HG02623 (cell line): ENCODE data around the gene TPR.
"Not testable (repeated sequence)": the region's sequence is repeated elsewhere in the genome, so short reads cannot be mapped to it uniquely, and the experiment has no call there.

Experiments
- ATAC-seq: cut with Tn5 transposase; IDR thresholded peaks from one replicate; pipeline ENCODE4 v1.9.1; 2021; ENCODE audit warnings: moderate library complexity; ENCODE audit not compliant: unreplicated experiment

Gene TPR

DNA sequence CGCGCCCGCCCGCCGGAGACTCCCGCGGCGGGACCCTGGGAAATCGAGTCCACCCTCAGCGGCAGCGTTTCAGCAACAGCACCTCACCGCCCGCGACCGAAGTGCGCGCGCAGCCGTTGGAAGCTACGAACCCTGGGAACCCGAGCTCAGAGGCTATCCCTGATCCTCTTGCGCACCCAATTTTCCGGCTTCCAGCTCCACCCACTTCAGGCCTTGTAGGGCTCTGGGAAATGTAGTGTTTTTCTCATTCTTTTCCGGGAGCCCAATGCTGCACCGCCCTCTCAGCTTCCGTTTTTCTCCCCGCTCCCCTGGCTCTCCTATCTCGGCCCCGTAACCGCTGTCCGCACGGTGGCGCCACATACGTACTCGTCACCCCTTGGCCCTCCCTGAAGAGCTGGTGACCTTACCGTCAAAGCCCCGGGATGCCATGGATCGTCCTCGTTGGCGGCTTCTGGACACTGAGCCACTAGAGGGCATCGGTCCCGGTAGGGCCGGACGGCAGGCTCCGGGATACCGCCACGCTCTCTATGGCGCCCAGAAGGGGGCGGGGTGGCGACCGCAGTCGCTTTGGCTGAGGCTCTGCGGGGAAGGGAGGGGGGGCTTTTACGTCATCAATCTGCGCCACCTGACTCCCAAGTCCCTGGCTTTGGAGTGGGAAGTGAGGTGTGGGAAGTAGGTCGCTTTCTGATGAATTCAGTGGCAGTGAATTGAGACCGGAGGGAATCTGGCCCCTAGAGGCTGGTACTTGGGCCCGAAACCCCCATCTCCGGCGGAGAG, at the start of gene TPR, which contains the start of gene ODR4:
TPR (minus strand) TSS at position 102 of the 777 bp plus-strand sequence. CDS start 225 bp downstream, outside the sequence.
ODR4 (plus strand) TSS at position 687 of the 777 bp plus-strand sequence. CDS start 3,948 bp downstream, outside the sequence.
- peak; percentile 87 for ATAC-seq

DNA sequence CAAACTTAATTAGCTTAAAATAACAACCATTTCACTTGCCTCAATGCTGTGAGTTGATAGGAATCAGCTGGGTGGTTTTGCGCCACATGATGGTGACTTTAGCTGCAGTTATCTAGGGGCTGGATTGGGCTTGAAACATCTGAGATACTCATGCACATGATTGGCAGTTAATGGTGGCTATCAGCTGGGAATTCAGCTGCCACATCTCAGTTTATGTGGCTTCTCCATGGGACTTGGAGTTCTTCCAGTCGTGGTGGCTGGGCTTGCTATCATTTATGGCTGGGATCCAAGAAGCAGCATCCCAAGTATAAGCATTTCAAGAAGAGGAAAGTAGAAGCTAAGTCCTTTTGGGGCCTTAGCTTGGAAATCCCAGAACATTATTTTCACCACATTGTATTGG, 49.5 kb upstream of the TPR start:
- ATAC-seq: no peak

DNA sequence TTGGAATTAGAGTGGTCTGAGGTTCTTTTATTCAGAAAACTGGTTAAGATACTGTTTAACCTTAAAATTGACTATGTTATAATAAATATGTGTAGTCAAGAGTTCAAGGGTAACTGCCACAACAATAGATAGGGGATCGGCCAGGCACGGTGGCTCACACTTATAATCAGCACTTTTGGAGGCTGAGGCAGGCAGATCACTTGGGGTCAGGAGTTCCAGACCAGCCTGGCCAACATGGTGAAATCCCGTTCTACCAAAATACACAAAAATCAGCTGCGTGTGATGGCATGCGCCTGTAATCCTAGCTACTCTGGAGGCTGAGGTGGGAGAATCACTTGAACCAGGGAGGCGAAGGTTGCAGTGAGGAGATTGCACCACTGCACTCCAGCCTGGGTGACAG, 46.4 kb upstream of the TPR start:
- ATAC-seq: no peak

DNA sequence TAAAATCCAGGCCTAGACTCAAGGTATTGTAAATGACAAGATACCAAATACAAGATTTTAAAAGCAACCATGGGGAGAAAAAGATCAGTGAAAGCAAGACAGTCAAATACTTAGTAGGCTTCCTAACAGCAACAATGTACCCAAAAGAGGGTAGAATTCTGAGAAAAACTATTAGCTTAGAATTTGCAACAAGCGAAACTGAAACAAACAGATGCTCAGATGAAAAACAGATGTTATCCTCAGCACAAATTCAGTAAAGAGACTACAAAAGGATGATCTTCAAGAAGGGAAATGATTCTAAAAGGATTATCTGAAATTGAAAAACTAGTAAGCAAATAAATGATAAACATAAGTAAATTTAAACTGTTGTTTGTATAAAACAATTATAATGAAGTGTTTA, 45.9 kb upstream of the TPR start:
- ATAC-seq: peak; percentile 94

DNA sequence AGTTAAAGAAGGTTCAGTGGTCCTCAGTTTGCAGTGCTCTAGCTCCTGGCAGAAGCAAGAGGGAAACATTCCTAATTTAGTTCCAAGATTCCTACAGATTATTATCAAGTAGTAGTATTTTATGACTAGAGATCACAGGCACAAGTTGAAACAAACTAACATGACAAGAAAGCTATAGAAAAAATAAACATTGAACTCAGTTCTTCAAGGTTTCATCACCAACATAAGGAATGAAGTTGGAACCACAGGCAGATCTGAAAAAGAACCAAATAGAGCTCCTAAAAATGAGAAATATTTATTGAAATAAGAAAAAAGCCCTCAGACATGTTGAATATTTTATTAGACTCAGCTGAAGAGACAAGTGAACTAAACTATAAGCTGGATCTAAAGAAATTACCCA, 45.3 kb upstream of the TPR start:
- no peak for ATAC-seq

DNA sequence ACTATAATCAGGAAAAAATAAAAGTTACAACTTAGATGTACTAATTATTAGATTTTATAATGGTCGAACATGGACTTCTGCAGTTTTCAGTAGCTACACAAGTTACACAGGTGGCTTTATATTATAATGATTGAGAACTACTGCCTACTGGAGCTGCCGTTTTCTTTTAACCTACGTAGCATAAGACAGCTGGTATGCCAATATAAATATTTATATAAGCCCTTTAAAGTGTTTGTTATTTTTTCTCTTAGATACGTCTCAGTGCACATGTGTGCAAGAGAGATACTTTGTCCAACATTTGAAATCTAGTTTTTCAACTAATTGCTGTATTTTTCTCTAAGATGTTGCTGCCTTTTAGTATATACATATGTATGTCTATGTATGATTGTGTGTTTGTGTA, 43.5 kb upstream of the TPR start:
- no peak for ATAC-seq

DNA sequence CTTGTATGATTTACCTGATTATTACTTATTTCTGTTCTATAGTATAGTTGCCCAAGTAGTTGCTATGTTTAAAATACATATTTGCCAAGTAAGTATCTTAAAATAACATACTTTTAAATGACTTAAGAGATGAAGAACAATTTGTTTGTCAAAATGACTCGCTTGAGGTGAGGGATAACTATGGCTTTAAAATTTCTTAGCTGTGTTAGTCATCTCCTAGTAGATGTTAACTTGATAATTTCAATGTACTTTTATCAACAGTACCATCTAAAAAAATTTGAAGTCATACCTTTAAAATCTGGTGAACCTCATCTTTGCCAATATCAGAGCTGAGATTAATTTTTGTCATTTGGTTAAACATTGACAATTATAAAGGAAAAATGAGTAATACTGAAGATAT, 38.3 kb upstream of the TPR start:
- ATAC-seq: no peak

DNA sequence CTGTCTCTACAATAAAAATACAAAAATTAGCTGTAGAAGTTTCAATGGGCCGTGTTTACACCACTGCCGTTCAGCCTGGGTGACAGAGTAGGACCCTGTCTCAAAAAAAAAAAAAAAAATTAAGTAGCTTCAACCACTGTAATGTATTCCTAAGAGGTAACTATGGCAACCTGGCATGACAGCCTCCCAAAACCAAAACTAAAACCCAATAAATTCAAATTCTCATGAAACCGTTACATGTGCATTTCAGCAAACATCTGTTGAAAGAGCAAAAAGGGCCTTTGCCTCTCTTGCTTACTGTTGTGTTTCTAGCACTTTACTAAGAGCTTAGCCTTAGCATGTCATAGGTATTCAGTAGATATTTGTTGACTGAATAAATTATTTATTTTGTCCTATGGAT, 34.0 kb upstream of the TPR start:
- peak; percentile 71 for ATAC-seq

DNA sequence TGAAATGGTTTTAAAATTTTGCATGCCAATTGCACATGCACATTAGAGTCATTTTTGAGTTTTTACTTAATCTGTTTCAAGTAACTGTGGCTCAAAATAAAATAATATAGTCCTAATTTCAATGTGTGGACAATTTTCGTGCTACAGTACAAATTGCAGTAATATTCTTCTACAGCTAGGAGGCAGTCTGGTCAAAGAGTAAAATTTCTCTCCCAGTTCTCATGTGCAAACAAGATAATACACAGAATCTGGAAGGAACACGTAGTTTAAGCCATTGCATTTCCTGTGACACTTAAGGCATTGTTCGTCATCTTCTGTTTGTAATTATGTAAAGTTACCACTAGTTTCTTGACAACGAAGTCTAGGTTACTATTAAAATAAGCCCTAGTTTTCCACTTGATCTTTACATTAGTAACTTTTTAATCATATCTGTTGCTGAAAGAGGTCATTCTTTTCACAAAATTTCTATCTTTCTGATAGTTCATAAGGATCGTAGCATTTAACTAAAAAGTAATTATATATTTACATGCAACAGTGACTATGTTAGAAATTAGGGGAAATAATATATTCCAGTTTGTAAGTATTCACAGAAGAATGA, 29.5 kb upstream of the TPR start:
- no peak for ATAC-seq

DNA sequence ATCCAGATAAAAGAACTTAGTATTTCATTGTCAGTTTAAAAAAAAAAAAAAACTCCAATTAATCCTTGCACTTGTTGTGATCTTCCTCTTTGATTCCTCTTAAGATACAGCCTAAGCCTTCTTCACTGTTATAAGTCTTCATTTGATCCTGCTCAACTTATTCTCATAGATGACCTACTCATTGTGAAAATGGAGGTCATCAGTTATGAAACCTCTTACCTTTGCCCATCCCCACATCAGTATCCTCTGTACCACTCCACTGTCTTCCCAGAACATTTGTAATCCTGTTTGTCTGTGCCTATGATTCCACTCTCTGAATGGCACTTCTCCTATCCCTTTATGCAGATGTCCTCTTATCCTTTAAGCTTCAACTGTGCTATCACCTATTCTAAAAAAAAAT, 28.6 kb upstream of the TPR start:
- no peak for ATAC-seq

DNA sequence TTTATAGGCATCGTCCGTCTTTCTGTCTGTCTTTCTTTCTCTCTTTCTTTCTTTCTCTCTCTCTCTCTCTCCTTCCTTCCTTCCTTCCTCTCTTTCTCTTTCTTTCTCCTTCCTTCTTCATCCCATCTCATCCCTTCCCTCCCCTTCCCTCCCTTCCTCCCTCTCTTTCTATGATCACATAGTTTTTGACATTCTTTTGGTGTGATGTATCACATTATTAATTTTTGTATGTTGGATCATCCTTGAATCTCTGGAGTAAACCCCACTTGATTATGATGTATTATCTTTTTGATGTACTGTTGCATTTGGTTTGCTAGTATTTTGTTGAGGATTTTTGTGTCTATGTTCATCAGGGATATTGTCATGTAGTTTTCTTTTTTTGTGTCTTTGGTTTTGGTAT, 26.4 kb upstream of the TPR start:
- not testable (repeated sequence) for ATAC-seq

DNA sequence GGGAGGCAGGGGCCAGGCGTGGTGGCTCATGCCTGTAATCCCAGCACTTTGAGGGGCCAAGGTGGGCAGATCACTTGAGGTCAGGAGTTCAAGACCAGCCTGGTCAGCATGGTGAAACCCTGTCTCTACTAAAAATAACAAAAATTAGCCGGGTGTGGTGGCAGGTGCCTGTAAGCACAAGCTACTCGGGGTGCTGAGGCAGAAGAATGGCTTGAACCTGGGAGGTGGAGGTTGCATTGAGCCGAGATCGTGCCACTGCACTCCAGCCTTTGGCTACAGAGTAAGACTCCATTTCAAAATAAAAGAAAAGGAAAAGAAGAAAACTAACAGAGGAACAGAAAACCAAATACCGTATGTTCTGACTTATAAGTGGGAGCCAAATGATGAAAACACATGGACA, 17.7 kb upstream of the TPR start:
- ATAC-seq: not testable (repeated sequence)

DNA sequence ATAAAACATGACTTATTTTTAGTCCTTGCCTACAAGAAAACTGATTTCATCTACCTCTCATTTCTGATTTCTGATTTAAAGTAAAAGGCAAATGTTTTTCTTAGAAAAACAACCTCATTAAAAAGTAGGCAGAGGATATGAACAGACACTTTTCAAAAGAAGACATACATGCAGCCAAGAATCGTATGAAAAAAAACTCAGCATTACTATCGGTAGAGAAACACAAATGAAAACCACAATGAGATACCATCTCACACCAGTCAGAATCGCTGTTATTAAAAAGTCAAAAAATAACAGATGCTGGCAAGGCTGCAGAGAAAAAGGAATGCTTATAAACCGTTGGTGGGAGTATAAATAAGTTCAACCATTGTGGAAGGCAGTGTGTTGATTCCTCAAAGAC, 16.8 kb upstream of the TPR start:
- ATAC-seq: no peak

DNA sequence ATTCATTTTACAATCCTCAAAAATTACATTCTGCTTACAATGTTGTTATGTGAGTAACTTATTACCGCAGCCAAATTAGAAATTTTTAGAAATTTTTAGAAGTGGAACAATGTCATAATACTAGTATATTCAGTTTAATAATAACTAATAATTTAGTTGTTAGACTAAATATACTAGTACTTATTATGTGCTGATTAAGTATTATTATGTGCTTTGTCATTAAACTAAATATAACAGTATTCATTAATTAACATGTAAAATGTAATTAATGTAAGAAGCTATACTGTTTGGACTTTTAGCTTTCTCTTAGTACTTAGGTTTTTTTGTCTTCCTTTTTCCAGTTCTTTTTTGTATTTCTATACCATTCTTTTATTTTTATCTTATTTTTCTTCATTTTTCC, 15.9 kb upstream of the TPR start:
- no peak for ATAC-seq

DNA sequence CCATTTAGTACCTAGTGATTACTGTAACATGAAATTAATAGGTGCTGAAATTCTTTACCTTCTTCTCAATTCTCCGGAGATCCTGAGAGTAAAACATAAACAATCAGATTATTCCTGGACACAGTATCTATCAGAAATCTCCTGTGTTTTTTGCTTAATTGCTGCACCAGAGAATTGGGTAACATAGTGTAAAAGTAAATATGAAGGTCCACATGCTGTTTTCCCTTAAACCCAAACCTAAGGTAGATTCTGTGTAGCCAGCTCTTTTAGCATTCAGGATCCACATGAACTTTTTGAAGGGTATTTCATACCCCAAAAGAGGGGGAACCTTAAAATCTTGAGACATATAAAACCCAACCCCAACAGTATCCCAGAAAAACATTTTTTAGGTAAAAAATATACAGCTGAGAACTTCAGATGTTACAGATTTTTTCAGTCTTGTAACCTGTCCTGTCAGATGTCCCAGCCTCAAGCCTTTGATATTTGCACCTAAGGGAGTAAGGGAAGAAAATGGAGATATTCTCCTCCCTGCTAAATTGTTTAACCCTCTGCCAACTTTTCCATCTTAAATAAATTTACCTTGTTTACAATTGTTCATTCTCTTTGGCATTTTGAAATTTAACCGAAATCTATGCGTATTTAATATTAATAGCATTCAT, 11.8 kb upstream of the TPR start:
- ATAC-seq: no peak

DNA sequence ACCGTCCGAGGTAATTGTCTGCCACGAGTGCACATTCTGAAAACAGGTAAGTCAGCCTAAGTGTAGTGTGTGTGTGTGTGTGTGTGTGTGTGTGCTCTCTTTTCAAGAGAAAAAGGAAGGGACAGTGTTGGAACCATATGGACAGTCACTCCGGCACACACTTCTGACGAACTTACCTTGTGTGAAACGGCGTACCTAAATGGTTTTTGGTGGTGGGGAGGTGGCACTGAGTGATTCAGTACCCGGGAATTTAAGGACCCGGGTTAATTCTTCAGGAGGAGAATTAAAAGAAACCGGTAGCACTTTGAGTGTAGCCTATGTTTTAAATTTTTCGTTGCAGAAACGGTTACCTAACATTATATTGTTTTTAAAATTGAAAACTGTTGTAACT, 871 bp upstream of the TPR start:
- no peak for ATAC-seq

DNA sequence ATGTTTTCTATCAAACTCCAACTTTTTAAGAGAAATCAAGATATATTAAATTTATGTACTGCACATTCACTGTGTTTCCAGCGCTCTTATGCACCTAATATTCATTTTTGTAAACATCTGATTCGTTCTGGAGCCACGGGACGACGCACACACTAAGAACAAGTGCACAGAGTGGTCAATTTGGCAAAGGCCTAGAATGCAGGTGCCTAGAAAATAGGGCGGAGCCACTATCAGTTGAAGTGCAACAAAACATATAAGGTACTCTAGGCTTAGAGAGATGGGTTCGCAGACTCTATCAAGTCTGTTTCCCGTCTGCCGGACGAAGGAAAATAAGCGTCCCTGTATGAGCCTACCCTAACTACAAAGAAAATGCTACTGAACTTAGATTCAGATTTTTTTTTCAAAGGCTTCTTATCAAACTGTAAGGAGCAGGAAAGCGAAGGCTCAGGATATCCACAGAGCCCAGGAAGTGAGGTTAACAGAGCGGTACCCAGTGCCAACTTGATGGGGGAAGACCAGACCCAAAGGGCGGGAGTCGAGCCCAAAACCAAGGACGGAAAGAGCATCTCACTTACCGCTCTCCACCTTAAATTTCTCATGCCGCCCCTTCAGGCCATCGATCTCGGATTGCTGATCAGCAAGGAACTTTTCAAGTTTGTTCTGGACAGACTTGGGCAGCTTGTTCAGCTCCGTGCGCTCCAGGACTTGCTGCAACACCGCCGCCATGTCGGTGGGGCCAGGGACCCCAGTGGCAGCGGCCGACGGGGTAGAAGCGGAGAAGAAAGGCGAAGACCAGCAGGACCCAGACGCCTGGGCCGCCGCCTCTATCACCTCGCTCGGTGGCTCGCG, 526 bp downstream of the TPR start:
- ATAC-seq: peak; percentile 22

DNA sequence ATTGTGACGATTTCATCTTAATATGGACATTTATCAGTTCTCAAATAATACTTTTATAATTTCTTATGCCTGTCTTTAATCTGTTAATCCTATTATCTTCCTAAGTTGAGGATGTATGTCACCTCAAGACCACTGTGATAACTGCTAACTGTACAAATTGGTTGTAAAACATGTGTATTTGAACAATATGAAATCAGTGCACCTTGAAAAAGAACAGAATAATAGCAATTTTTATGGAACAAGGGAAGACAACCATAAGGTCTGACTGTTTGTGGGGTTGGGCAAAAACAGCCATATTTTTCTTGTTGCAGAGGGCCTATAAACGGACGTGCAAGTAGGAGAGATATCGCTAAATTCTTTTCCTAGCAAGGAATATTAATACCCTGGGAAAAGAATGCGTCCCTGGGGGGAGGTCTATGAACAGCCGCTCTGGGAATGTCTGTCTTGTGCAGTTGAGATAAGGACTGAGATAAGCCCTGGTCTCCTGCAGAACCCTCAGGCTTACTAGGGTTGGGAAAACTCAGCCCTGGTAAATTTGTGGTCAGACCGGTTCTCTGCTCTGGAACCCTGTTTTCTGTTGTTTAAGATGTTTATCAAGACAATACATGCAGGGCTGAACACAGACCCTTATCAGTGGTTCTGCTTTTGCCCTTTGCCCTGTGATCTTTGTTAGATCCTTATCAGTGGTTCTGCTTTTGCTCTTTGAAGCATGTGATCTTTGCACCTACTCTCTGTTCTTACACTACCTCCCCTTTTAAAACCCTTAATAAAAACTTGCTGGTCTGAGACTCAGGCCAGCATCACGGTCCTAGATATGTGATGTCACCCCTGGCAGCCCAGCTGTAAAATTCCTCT, 27.0 kb downstream of the TPR start:
- ATAC-seq: not testable (repeated sequence)

DNA sequence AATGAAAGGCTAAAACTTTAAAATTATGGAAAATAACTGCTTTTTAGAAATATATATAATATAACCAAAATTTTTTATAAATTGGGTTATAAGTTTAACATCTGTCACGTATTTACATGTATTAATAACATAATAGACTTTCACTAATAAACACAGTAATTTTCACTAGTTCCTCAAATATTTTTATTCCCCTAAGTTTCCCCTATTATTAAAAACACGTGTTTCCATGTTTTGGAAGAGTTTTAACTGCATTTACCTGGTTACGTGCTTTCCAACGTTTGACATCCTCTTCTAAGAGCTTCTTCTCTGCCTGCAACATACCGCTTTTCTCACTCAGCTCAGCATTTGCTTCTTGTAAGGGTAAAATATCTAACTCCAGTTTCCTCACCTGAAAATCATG, 34.3 kb downstream of the TPR start:
- no peak for ATAC-seq

DNA sequence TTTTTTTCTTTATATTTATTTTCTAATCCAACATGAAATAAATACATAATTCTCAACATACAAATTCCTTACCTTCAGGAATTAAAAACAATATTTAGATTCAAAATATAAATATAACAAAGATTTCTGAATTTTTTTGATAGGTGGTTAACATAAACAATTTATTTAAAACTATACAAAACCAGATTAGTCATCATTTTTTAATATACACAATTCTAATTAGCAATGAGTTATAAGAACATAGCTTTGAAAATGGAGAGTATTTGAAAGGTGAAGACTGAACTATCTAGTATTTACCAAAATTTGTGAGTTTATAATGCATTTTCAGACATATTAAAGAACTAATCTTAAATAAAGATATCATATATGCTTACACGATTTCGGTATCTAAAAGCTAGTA, 37.5 kb downstream of the TPR start:
- no peak for ATAC-seq
